GM19455 (cell line): Measurements from ENCODE around the gene RGS9BP.
"Not testable (repeated sequence)": the region's sequence is repeated elsewhere in the genome, so short reads cannot be mapped to it uniquely, and the experiment has no call there.

ENCODE experiments used
- ATAC-seq: cut with Tn5 transposase; IDR thresholded peaks from one replicate; pipeline ENCODE4 v1.9.1; 2021; ENCODE audit not compliant: unreplicated experiment

Gene RGS9BP

GRCh38 chr19:32671883-32672593 is 3.6 kb upstream of the RGS9BP start:
- no peak for ATAC-seq

GRCh38 chr19:32672841-32673240 is 2.8 kb upstream of the RGS9BP start:
- ATAC-seq, result no peak

- ATAC-seq, result no peak
Measured at GRCh38 chr19:32673573-32673972, 2.1 kb upstream of the RGS9BP start.

GRCh38 chr19:32674153-32674930 is 1.3 kb upstream of the RGS9BP start:
- ATAC-seq, result no peak

- ATAC-seq, result peak; percentile 97
Measured at GRCh38 chr19:32674931-32675719, 523 bp upstream of the RGS9BP start, which contains the start of gene ANKRD27. ANKRD27 (minus strand) TSS chr19:32675180; CDS start chr19:32659015, 16,165 bp downstream.

- ATAC-seq, result no peak
Measured at GRCh38 chr19:32676186-32676894, 692 bp downstream of the RGS9BP start.

GRCh38 chr19:32676895-32677359 is 1.3 kb downstream of the RGS9BP start:
- no peak for ATAC-seq

- ATAC-seq, result no peak
Measured at GRCh38 chr19:32677657-32678056, 2.0 kb downstream of the RGS9BP start.

- ATAC-seq, result no peak
Measured at GRCh38 chr19:32680986-32681385, 5.3 kb downstream of the RGS9BP start.

- ATAC-seq, result no peak
Measured at GRCh38 chr19:32682317-32682716, 6.7 kb downstream of the RGS9BP start.

- ATAC-seq, result no peak
Measured at GRCh38 chr19:32686847-32687475, 11.3 kb downstream of the RGS9BP start.

- ATAC-seq, result no peak
Measured at GRCh38 chr19:32687681-32688080, 12.0 kb downstream of the RGS9BP start.

- ATAC-seq, result no peak
Measured at GRCh38 chr19:32688311-32688710, 12.7 kb downstream of the RGS9BP start.

- peak; percentile 89 for ATAC-seq
Measured at GRCh38 chr19:32691291-32691951, 15.8 kb downstream of the RGS9BP start, which contains the start of gene NUDT19. NUDT19 (plus strand) TSS chr19:32691821; CDS start chr19:32691961, 140 bp downstream.

GRCh38 chr19:32691952-32692726 is 16.5 kb downstream of the RGS9BP start:
- ATAC-seq, result peak; percentile 63

GRCh38 chr19:32692727-32693061 is 17.0 kb downstream of the RGS9BP start:
- no peak for ATAC-seq

GRCh38 chr19:32693151-32694108 is 17.8 kb downstream of the RGS9BP start:
- ATAC-seq, result not testable (repeated sequence)

- not testable (repeated sequence) for ATAC-seq
Measured at GRCh38 chr19:32694316-32694715, 18.7 kb downstream of the RGS9BP start.
